HG02623 (cell line): ENCODE measurements around the gene MAP3K12.
"Not testable (repeated sequence)": the region's sequence is repeated elsewhere in the genome, so short reads cannot be mapped to it uniquely, and the experiment has no call there.

Source experiments
- ATAC-seq: cut with Tn5 transposase; IDR thresholded peaks from one replicate; pipeline ENCODE4 v1.9.1; 2021; ENCODE audit warnings: moderate library complexity; ENCODE audit not compliant: unreplicated experiment

MAP3K12 gene, protein sequence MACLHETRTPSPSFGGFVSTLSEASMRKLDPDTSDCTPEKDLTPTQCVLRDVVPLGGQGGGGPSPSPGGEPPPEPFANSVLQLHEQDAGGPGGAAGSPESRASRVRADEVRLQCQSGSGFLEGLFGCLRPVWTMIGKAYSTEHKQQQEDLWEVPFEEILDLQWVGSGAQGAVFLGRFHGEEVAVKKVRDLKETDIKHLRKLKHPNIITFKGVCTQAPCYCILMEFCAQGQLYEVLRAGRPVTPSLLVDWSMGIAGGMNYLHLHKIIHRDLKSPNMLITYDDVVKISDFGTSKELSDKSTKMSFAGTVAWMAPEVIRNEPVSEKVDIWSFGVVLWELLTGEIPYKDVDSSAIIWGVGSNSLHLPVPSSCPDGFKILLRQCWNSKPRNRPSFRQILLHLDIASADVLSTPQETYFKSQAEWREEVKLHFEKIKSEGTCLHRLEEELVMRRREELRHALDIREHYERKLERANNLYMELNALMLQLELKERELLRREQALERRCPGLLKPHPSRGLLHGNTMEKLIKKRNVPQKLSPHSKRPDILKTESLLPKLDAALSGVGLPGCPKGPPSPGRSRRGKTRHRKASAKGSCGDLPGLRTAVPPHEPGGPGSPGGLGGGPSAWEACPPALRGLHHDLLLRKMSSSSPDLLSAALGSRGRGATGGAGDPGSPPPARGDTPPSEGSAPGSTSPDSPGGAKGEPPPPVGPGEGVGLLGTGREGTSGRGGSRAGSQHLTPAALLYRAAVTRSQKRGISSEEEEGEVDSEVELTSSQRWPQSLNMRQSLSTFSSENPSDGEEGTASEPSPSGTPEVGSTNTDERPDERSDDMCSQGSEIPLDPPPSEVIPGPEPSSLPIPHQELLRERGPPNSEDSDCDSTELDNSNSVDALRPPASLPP

DNA sequence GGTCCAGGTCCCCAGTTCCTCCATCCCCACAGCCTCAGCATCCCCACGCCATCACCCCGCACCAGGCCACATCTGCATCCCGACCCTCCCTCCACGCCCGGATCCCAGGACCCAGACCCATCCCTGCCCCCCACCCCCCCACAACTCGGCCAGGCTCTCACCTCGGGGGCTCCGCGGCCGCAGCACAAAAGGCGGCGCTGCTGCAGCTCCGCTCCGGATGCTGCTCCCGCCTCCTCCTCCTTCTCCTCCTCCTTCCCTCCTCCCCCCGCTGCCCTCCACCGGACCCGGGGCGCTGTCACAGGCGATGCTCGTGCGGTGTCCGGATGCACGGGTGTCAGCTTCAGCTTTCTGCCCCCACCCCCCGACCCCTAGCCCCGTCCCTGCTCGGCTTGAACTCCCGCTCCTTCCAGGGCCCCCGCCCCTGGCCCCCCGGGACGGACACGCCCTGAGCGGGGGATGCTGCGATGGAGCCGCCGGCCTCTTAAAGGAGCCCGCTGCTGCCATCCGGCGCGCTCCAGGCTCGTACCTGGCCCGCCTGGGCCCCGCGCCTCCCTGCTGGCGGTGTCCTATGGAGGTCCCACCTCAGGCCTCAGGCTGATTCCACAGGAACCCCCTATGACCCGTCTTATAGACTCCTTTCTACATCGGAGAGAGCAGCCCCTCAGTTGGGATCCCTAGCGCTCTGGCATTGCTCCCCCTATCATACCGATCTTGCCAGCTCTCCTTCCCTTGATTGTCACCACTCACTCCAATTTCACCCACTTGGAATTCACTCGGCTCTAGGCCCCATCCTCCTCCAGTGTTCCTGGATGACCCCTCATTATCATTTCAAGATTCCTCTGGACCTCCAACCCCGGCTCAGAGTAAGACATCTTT is at the start of gene MAP3K12:
TSS of gene MAP3K12 (minus strand) at position 193 of the 876 bp plus-strand sequence. CDS start 12,067 bp downstream, outside the sequence.
- ATAC-seq = no peak

DNA sequence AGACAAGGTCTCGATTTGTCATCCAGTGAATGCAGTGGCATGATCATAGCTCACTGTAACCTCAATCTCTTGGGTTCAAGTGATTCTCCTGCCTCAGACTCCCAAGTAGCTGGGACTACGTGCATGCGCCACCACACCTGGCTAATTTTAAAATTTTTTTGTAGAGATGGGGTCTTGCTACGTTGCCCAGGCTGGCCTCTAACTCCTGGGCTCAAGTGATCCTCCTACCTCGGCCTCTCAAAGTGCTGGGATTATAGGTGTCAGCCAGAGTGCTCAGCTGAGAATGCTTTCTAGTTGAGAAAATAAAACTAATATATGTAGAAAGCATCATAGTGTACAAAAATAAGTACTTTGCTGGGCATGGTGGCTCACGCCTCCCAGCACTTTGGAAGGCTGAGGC is 49.1 kb upstream of the MAP3K12 start:
- ATAC-seq = not testable (repeated sequence)

DNA sequence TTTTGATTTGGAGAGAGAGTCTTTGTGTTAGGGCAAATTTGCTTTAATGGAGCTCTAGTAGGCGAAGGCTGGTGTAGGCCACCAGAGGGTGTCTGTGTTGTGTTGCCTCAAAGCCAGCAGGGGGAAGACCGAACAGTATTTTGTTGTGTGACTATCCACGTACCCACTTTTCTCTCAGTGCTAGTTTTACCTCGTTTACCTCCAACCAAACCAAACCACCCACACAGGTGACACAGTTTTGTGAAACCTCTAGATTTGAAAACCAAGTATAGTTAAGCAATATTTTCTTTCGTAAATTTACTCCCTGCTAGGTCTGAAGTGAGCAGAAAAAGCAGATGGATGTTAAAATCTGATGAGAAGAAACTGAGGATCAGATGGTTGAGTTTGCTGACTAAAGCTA is 44.3 kb upstream of the MAP3K12 start:
- ATAC-seq = peak; percentile 72

DNA sequence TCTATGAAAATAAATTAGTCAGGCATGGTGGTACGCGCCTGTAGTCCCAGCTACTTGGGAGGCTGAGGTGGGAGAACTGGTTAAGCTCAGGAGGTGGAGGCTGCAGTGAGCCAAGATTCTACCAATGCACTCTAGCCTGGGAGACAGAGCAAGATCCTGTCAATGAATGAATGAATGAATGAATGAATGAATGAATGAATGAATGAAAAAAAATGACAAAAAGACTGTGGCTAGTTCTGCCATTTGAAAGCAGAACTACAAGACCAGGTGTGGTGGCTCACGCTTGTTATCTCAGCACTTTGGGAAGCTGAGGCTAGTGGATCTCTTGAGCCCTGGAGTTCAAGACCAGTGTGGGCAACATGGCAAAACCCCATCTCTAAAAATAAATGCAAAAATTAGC is 40.3 kb upstream of the MAP3K12 start:
- no peak for ATAC-seq

DNA sequence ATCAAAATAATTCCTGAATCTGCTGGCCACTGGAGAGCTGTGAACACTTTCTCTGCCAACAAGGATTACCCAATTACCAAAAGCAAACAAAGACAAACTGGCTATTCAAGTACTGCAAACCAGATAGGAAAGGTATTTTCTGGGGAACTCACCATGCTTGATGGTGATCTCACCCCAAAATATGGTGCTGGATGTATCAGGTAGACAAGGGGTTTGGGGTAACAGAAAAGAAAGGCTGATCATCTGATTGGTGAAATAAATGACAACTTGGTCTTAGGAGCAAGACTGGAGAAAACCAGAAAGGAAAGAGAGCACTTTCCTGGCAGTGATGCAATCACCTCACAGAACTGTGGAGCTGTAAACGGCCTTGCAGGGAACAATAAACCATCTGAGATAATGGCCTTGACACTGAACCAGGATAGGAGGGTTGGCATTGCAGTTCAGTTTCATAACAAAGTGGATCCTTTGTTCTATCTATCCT is 39.0 kb upstream of the MAP3K12 start:
- ATAC-seq = no peak

DNA sequence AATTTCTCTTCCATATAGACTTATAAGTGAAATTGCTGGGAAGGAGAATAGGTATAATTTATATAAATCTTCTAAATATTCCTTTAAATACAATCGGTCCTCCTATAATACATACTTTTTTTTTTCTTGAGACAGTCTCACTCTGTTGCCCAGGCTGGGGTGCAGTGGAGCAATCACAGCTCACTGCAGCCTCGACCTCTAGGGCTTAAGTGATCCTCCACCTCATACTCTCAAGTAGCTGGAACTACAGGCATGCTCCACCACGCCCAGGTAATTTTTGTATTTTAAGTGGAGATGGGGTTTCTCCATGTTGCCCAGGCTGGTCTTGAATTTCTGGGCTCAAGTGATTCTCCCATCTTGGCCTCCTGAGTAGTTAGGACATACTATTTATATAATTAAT is 37.7 kb upstream of the MAP3K12 start:
- no peak for ATAC-seq

DNA sequence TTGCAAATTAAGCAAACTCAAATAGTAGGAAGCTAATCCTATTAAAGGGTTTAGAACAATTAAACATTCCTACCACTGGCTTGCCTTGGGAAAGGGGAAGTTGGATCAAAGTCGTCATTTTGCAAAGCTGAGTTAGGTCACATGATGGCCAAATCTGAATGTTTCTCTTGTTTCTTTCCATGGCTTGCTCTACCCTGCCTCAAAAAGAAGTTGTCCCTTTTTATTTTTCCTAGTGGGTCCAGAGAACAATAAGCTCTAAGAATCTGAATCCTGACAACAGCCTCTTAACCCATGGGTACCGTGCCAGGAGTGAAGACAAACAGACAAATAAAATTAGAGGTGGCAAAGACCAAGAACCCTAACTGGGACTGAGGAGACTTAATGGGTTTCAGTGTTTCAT is 34.2 kb upstream of the MAP3K12 start:
- ATAC-seq = no peak

DNA sequence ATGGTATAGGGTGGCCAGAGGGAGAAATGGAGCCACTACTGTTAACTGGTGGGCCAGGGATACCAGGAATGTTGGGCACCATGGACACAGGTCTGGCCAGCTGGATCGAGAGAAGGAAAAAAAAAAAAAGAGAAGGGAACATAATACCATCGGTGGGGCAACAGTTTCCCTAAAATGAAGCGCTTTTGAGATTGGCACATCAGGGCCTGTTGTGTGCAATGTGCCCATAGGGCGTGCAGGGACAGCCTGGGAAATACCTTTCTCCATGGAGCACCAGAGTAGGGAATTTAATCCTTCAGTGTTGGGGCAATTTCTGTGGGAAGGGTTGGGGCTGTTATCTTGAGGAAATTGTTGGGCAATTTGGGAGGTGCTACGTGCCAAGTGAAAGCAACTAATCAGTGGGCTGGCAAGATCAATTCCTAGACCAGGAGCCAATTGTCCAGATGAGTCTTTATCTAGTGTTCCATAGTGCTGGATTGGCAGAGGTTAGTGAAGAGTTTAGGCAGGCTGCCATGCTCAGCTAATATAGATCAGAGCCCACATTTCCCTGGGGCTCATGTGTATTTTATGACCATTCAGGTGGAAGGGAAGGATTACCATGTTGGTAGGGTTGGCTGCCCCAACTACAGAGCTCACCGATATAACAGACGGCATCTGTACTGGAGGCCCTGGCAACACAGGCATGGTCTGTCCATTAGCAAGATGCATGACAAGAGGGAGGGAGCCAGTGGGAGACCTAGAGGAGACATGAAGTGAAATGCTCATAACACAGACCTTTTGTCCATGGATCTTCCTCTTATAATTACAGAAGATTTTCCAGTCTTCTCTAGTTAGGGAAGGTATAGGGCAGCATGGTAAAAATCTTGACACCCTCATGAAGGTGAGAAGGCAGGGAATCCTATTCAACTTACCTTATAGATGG is 33.5 kb upstream of the MAP3K12 start:
- no peak for ATAC-seq

DNA sequence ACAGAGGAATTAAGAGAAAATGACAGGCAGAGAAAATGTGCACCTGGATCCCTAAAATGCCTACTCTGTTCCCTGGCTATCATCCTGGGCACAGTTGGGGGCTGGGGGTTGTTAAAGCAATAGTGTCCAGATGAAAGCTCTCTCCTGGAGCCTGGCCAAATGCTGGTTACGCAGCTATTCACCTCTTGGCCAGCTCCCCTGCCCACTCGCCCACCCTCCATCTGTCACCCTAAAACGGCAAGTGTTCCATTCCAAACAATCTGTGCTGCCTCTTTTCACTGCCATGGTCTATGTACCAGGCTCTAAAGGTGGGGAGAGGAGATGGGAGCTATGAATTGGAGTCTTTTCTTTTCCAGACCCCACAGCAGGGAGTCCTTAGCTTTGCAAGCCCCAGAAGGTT is 32.8 kb upstream of the MAP3K12 start:
- no peak for ATAC-seq

DNA sequence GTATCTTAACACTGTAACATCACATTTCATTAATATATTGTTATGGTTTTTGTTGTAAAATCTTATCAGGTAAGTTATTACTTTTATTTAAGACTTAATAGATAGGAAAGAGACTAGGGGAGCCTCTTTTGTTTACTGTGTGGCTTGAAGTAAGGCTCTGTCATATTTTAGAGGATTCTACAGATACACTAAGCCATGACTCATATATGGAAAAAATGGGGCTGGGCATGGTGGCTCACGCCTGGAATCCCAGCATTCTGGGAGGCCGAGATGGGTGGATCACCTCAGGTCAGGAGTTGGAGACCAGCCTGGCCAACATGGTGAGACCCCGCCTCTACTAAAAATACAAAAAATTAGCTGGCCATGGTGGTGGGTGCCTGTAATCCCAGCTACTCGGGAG is 31.7 kb upstream of the MAP3K12 start:
- no peak for ATAC-seq

DNA sequence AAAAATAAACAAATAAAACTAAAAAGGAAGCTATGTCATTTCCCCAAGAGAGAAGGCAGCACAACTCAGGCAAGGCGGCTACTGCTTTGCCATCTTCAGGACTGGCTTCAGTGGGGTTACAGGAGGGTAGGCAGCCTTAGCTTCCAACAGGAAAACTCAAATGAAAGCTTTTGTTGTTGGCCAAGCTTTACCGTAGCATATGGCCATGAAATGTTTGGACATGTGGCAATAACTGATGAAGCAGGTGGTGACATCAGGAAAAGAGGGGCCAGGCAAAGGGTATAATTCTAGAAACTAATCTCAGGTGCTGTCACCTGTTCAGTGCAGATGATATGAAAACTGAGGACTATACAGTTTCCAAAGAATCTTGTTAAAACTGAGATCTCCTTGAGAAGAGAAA is 30.8 kb upstream of the MAP3K12 start:
- ATAC-seq = no peak

DNA sequence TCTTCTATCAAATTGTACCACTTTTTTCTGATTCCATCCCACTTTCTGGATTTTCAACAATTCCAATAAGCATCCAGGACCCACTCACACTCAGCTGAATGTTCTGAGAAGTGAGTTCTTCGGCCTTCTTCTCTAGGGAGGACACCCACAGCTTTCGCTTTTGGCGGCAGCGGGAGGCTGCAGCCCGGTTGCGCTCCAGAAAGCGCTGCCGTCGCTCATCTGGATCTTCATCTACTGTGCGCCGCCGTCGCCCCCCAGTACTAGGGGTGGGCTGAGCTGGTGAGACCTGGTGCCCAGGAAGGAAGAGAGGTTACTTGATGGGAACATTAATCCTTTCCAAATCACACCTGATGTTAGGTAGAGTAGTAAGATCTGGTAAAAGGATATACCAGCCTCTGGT is 25.2 kb upstream of the MAP3K12 start:
- ATAC-seq = no peak

DNA sequence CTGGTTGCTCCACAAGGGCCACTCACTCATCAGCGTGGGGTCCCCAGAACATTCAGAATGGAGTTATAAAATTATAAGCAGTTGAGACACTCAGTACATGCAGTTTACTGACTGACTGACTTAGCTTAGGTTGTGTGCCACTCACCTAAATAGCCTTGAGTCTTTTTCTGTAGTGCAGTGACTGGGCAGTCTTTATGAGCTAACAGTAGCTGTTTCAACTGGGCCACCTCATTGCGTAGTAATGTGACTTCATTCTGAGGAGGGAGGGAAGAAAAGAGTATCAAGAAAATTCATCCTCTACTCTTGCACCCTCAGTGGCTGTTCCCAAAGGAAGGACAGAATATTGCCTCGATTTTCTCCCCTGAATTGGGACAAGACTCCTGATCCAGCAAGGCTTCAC is 23.9 kb upstream of the MAP3K12 start:
- ATAC-seq = no peak

DNA sequence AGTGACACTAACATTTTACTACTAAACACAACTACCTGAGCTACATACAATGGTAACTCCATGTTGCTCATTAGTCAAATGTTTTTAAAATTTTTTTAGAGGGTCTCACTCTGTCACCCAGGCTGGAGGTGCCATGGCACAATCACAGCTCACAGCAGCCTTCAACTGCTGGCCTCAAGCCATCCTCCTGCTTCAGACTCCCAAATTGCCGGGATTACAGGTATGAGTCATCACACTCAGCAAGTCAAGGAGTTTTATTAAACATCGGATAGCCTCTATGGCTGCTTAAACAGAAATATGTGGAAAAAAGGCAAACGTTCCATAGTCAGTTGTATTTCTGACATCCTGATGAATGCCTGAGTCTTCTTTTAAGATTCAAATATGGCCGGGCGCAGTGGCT is 19.1 kb upstream of the MAP3K12 start:
- no peak for ATAC-seq

DNA sequence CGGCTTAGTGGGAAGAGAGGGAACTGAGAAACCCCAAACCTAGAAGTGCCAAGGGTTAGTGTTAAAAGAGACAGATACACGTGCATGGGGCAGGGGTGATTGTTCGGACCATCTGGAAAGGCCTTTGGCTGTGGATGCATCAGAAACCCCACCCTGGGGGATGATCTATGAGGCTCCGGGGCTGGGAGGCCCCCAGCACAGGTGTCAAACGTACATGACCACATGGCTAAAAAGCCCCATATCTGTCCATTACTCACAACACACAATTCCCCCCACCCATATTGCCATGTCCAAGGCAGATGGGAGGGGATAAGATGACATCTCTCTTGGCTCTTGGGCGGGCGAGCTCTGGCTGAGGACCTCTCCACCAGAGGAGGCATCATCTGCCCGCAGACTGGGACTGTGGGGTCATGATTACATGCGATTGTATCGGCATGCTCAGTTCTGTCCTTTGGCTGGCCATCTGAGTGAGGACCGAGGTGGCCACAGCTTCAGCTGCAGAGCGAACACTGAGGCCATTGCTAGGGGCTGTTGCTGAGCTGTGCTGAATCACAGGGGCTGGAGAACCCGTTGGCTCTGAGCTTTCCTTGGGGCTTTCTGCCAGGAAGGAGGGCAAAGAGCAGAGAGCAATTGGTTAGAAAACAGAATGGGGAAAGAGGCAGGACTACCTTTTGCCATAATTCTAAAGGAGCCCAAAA is 17.6 kb upstream of the MAP3K12 start:
- ATAC-seq = no peak

DNA sequence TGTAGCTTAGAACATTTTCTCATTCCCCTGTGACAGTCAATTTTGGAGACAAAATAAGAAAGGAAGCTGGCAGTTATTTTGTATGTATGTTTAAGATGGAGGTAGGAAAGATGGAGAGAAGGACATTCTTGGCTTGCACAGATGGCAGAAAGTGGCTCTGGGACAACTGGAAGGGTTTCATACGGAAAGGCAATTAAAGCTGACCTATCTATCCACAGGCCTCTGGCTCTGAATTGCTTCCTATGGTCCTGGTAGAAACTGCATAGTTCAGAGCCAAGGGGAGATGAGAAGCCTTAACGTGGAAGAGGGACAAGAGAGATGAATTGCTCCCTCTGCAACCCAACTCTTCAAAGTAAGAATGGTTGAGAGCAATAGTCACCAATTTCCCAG is 16.0 kb upstream of the MAP3K12 start:
- ATAC-seq = no peak

DNA sequence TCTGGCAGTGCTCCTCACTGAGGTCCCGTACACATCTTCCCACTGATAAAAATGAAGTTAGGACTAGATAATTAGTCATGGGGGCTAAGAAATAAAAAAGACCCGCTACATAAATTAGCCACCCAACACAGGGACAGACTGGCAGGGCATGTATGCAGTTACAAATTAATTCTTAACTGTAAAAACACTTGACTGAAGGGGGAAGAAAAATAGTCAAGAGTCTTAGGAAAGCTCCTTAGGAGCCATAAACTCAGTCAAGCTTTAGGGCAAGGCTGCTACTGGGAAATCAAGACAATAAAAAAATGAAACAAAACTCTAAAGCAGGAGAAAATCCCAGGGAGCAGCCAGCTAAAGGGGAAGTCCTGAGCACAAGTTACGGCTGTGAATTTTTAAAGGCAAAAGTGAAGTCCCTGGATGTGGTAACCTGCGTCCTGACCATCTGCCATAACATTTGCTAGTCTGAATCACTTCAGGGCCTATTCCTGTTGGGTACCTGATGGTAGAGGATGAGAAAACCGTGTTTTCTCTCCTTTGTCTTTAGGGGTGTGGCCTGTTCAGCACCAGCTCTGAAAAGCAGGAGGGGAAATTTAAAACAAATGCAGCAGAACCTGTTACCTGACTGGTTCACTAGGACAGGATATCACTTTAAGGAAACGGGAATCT is 15.5 kb upstream of the MAP3K12 start:
- ATAC-seq = no peak

DNA sequence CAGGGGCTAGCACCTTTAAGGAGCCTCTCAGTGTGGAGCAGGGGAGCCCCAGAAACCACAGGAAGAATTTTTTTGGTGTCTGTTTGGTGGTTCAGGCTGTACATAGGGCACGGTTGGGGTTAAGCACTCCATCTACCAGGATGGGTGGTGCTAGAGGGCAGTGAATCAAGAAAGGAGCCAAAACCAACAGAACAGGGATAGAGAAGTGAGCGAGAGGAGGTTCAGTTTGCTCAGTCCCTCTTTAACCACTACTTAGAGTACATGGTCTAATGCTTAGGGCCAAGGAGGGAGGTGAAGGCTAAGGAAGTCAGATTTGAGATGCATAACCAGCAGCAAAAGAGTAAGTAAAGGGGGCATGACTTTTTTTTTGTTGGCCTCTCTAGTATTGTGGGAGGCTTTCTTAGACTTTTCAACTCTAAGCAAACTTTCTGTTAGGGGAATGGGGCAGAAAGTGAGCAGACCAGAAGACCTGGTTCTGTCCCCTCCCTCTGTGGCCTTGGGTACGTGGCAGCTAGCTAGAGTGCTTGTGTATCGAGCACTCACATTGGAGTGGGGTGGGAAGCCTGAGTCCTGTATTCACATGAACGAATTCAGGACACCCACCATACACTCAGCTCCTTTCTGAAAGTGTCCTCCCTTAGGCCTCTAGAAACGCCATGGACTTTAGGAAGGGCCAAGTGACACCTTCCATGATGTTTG is 14.6 kb upstream of the MAP3K12 start:
- no peak for ATAC-seq
